B cell (primary cell): ENCODE results near the gene CAPN11.

ENCODE experiments used
- CTCF ChIP-seq: fragments of 200-600 bp; IDR thresholded peaks from one replicate; pipeline ENCODE4 v1.8.0; 2022; ENCODE audit warnings: antibody characterized with exemption, mild to moderate bottlenecking
- EZH2 ChIP-seq: IDR thresholded peaks from 2 replicates; pipeline ENCODE4 v1.6.1; 2012; ENCODE audit warnings: borderline replicate concordance, low read depth, mild to moderate bottlenecking, moderate library complexity, low read length; ENCODE audit not compliant: insufficient read depth, poor library complexity, severe bottlenecking

- TF ChIP-seq CTCF (no peak), EZH2 (no peak)
Observed at GRCh38 chr6:44119704-44120262, 38.8 kb upstream of the CAPN11 start.
